PC-3 (cell line): ENCODE data around the gene PBLD. TPM values are rescaled to one million over a fixed set of nuclear protein-coding genes. Genes with fewer than 3 reads are reported as not detected.

Experiments
- ATAC-seq: fragments of 200-7000 bp; cut with Tn5 transposase; 2 replicates; pipeline ENCODE4 v1.9.1; 2020; ENCODE audit warnings: mild to moderate bottlenecking, moderate library complexity
- BruUV-seq: library from RNA; stranded (reverse); fragments of 400-500 nt; replicated peaks from 2 replicates; lab custom pipeline; 2021; lab: Mats Ljungman, UMichigan
- CTCF ChIA-PET: fragments of 300-600 bp; sonication (Branson Sonifier 250); formaldehyde crosslinking; loops from one replicate; lab custom pipeline; 2022; ENCODE audit warnings: antibody characterized with exemption; lab: Charles Lee
- POLR2A ChIA-PET: fragments of 300-600 bp; sonication (Branson Sonifier 250); formaldehyde crosslinking; loops from one replicate; lab custom pipeline; 2022; ENCODE audit warnings: antibody characterized with exemption; ENCODE audit not compliant: unreplicated experiment; lab: Charles Lee
- DNase-seq: peaks from one replicate; pipeline ENCODE4 v3.0.0-alpha.2; 2015
- H2AFZ ChIP-seq: fragments of 300-600 bp; sonication (generic); 2 replicates; pipeline ENCODE4 v1.6.0; 2016; ENCODE audit warnings: antibody characterized with exemption, low read length
- H3F3A ChIP-seq: fragments of 300-600 bp; sonication (generic); one replicate; pipeline ENCODE4 v1.6.0; 2017; ENCODE audit warnings: antibody characterized with exemption, low read length, control low read depth, mild to moderate bottlenecking; ENCODE audit not compliant: unreplicated experiment
- H3K27ac ChIP-seq: fragments of 300-600 bp; sonication (generic); 2 replicates; pipeline ENCODE4 v1.5.1; 2016; ENCODE audit warnings: mild to moderate bottlenecking, low read length
- H3K27me3 ChIP-seq: fragments of 300-600 bp; sonication (generic); 2 replicates; pipeline ENCODE4 v1.6.1; 2016; ENCODE audit warnings: low read length, mixed read lengths
- H3K36me3 ChIP-seq: fragments of 300-600 bp; sonication (generic); 2 replicates; pipeline ENCODE4 v1.6.1; 2016; ENCODE audit warnings: low read depth, mixed run types, low read length, mixed read lengths
- H3K4me1 ChIP-seq: fragments of 300-600 bp; sonication (generic); 2 replicates; pipeline ENCODE4 v1.5.1; 2016; ENCODE audit warnings: low read length; ENCODE audit not compliant: insufficient read depth
- H3K4me2 ChIP-seq: fragments of 300-600 bp; sonication (generic); 2 replicates; pipeline ENCODE4 v1.6.0; 2016; ENCODE audit warnings: low read length
- H3K4me3 ChIP-seq: fragments of 300-600 bp; sonication (generic); 2 replicates; pipeline ENCODE4 v1.5.1; 2016; ENCODE audit warnings: mild to moderate bottlenecking, low read length, mixed read lengths
- H3K79me2 ChIP-seq: fragments of 300-600 bp; sonication (generic); 2 replicates; pipeline ENCODE4 v1.6.1; 2017; ENCODE audit warnings: low read length, mixed read lengths
- H3K9ac ChIP-seq: fragments of 300-600 bp; sonication (generic); 2 replicates; pipeline ENCODE4 v1.6.0; 2016; ENCODE audit warnings: mild to moderate bottlenecking, low read length
- H3K9me2 ChIP-seq: fragments of 300-600 bp; sonication (generic); replicated peaks from 2 replicates; pipeline ENCODE4 v1.6.1; 2016; ENCODE audit warnings: mixed run types, low read length, mixed read lengths
- H3K9me3 ChIP-seq: fragments of 300-600 bp; sonication (generic); 2 replicates; pipeline ENCODE4 v1.6.1; 2016; ENCODE audit warnings: low read length, mixed read lengths
- H4K20me1 ChIP-seq: fragments of 300-600 bp; sonication (generic); 2 replicates; pipeline ENCODE4 v1.6.1; 2016; ENCODE audit warnings: low read length, mixed read lengths
- EZH2 ChIP-seq: fragments of 300-600 bp; sonication (generic); IDR thresholded peaks from one replicate; pipeline ENCODE4 v1.6.1; 2017; ENCODE audit warnings: antibody characterized with exemption, mild to moderate bottlenecking, low read length; ENCODE audit not compliant: unreplicated experiment
- EZH2phosphoT487 ChIP-seq: fragments of 300-600 bp; sonication (generic); IDR thresholded peaks from 2 replicates; pipeline ENCODE4 v1.6.1; 2018; ENCODE audit warnings: mild to moderate bottlenecking, antibody characterized with exemption, low read length, borderline replicate concordance
- intact Hi-C: fragments of 100-400 bp; cut with micrococcal nuclease; formaldehyde crosslinking; loops from 2 replicates; pipeline ENCODE4 v1.9.0; 2023
- total RNA-seq: library from RNA; depleted of rRNA; stranded (reverse); fragments of >200 nt; gene quantifications from 2 replicates; pipeline ENCODE4 v1.2.3, GENCODE V29; 2014
- TF ChIP-seq, protein P1 (sequence below): fragments of 300-600 bp; sonication (generic); conservative IDR thresholded peaks from 2 replicates; pipeline ENCODE4 v1.5.1; 2017; ENCODE audit warnings: antibody characterized with exemption, low read depth, mild to moderate bottlenecking, low read length

Gene PBLD
- total RNA-seq, 1 experiment from 2014 or later, result 1.1 TPM

DNA sequence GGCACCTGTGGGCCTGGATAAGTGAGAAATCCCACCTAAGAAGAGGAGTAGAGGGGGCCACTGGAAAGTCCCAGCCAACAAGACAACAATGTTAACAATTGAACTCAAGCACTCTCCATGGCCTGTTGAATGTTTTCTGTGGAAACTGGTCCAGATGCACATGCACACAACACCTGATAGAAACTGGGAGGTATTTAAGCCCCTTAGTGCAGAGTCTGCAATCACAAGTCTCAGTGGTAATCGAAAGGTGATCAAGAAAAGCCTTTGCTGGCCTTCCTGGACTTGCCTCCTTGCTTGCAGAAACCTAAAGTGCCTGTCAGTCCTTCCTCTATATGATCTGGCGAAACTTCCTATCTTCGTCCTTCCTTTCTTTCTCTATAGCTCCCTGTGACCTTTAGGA lies 31.4 kb downstream of the PBLD start:
- ChIA-PET POLR2A (interaction anchor here (0.5 kb wide), 1 partner anchor 194 kb away, joined by 3 read pairs; no protein-coding TSS in a partner anchor), CTCF (interaction anchor here (0.5 to 4.0 kb wide), 8 partner anchors 12 to 446 kb away, joined by 3 to 130 read pairs (median 4); no protein-coding TSS in a partner anchor)
- Histone ChIP-seq H3K4me1 (peaks cover 8% of the 10 kb centered on the region; the same call in 1 of the 2 replicates), H3K27me3 (no peaks in the 10 kb centered on the region), H2AFZ (no peak overlapping the region), H3K9ac (no peak overlapping the region), H3K79me2 (no peaks in the 10 kb centered on the region), H4K20me1 (no peaks in the 10 kb centered on the region), H3F3A (no peaks in the 10 kb centered on the region), H3K9me3 (no peaks in the 10 kb centered on the region), H3K27ac (no peak overlapping the region), H3K9me2 (no peaks in the 10 kb centered on the region), H3K4me2 (no peak overlapping the region), H3K4me3 (no peak overlapping the region), H3K36me3 (no peaks in the 10 kb centered on the region)
- intact Hi-C loops, result no loop called here
- DNase-seq (no peak), ATAC-seq (no peak)
- no TSS peak for BruUV-seq
- TF ChIP-seq, protein P1, sequence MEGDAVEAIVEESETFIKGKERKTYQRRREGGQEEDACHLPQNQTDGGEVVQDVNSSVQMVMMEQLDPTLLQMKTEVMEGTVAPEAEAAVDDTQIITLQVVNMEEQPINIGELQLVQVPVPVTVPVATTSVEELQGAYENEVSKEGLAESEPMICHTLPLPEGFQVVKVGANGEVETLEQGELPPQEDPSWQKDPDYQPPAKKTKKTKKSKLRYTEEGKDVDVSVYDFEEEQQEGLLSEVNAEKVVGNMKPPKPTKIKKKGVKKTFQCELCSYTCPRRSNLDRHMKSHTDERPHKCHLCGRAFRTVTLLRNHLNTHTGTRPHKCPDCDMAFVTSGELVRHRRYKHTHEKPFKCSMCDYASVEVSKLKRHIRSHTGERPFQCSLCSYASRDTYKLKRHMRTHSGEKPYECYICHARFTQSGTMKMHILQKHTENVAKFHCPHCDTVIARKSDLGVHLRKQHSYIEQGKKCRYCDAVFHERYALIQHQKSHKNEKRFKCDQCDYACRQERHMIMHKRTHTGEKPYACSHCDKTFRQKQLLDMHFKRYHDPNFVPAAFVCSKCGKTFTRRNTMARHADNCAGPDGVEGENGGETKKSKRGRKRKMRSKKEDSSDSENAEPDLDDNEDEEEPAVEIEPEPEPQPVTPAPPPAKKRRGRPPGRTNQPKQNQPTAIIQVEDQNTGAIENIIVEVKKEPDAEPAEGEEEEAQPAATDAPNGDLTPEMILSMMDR, result no peak

DNA sequence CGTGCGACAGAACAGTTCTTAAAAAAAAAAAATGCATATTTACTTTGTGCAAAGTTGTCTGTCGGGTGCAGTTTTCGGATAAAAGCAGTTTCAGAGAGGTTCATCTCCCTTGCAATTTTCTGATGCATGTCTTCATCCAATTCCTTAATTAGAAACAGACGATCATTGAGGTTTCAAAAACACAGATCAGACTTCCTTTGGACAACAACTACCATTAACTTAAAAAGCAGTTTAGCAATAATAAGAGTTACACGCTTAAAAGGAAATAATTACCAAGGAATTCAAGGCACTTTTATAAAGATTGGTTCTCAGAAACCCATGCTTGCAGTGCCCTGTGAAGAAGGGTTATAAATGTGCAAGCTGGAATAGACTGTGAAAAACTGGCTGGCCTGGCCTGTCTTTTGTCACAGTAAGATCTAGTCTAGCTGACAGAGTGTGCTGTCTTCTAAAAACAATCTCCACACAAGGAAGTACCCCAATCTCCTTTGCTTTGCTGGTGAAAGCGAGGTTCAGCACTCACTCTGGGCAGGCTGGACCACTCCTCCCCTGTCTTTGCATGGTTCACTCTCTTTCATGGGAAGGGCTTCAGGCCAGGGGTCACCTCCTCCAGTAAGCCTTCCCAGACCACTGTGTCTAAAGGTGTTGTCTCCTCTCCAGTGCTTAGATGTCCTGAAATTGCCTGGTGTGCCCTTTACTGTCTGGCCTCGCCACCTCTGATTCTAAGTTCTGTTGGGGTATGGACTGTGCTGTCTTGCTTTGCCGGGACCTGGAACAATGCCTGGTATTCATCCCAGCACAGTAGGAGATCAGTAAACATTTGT lies 35.7 kb downstream of the PBLD start:
- no TSS peak for BruUV-seq

DNA sequence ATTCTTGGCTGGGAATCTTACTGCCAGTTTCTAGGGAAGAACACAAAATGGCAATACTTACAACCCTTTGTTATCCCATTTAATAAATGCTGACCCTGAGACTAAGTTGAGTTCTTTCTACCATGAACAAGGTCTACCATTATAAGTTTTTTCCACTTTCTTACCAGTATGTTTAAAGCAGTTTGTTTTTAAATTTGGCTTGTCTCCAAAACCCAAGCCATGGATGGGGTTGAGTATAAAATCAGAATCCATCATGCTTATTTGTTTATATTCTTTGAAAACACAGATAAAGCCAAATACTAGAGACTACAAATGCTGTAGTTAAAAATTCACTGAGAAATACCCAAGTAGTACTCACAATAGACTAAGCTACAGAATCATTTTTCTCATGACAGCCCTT lies 42.0 kb downstream of the PBLD start:
- TF ChIP-seq EZH2 (no peak), EZH2phosphoT487 (no peak)
- TF ChIP-seq, protein P1, result no peak
- H3K9me3 ChIP-seq, result no peaks in the 10 kb centered on the region
- ATAC-seq, result no peak

More for the DNA sequence above, 35.7 kb downstream of the PBLD start:
- Histone ChIP-seq H3K4me1 (peaks cover 7% of the 10 kb centered on the region; the same call in 1 of the 2 replicates), H3K36me3 (no peaks in the 10 kb centered on the region), H3K79me2 (no peaks in the 10 kb centered on the region), H3F3A (no peaks in the 10 kb centered on the region), H3K4me2 (no peak overlapping the region), H2AFZ (no peak overlapping the region), H3K9me2 (no peaks in the 10 kb centered on the region), H3K27me3 (no peaks in the 10 kb centered on the region), H4K20me1 (no peaks in the 10 kb centered on the region), H3K9me3 (no peaks in the 10 kb centered on the region), H3K27ac (no peak overlapping the region), H3K9ac (no peak overlapping the region), H3K4me3 (no peak overlapping the region)
- ATAC-seq (no peak), DNase-seq (no peak)
- ChIA-PET CTCF (no interaction called here), POLR2A (no interaction called here)
- intact Hi-C loops, result no loop called here
- TF ChIP-seq EZH2 (no peak), EZH2phosphoT487 (no peak)
- TF ChIP-seq, protein P1, result no peak

More for the DNA sequence above, 42.0 kb downstream of the PBLD start:
- Histone ChIP-seq H3K9ac (no peak overlapping the region), H3K79me2 (no peaks in the 10 kb centered on the region), H3K4me2 (no peak overlapping the region), H2AFZ (no peak overlapping the region), H3K36me3 (no peaks in the 10 kb centered on the region), H3K4me3 (no peak overlapping the region), H3K27ac (no peak overlapping the region), H4K20me1 (no peaks in the 10 kb centered on the region), H3F3A (no peaks in the 10 kb centered on the region), H3K4me1 (no peaks in the 10 kb centered on the region), H3K27me3 (no peaks in the 10 kb centered on the region), H3K9me2 (no peaks in the 10 kb centered on the region)
- ChIA-PET POLR2A (no interaction called here), CTCF (no interaction called here)
- no peak for DNase-seq
- intact Hi-C loops, result no loop called here
- BruUV-seq, result no TSS peak
